IMR-90 (cell line): ENCODE measurements around the gene NPY4R2. TPM values are rescaled to one million over a fixed set of nuclear protein-coding genes. Genes with fewer than 3 reads are reported as not detected.
"Not testable (repeated sequence)": the region's sequence is repeated elsewhere in the genome, so short reads cannot be mapped to it uniquely, and the experiment has no call there.

Experiments
- ATAC-seq: fragments of 200-7000 bp; cut with Tn5 transposase; 2 replicates; pipeline ENCODE4 v1.9.1; 2020; ENCODE audit warnings: low read depth, mild to moderate bottlenecking, moderate library complexity
- BruUV-seq: library from RNA; stranded (reverse); fragments of 400-500 nt; replicated peaks from 2 replicates; lab custom pipeline; 2021; lab: Mats Ljungman, UMichigan
- CTCF ChIA-PET: fragments of 300-600 bp; formaldehyde crosslinking; extraction: SDS; loops from one replicate; lab custom pipeline; 2021; ENCODE audit warnings: antibody characterized with exemption; lab: Yijun Ruan, JAX
- POLR2A ChIA-PET: fragments of 300-600 bp; sonication (Branson Sonifier 250); formaldehyde crosslinking; loops from one replicate; lab custom pipeline; 2022; ENCODE audit warnings: antibody characterized with exemption; ENCODE audit not compliant: unreplicated experiment; lab: Charles Lee
- DNase-seq: peaks from one replicate; pipeline ENCODE4 v3.0.0; 2013
- H2AFZ ChIP-seq: replicated peaks from 2 replicates; pipeline ENCODE3; 2013; ENCODE audit warnings: low read length, mild to moderate bottlenecking; ENCODE audit not compliant: poor library complexity
- H2AK5ac ChIP-seq: 2 replicates; pipeline ENCODE4 v1.6.1; 2013; ENCODE audit warnings: low read depth, low read length, inconsistent platforms
- H2AK9ac ChIP-seq: replicated peaks from 2 replicates; pipeline ENCODE3; 2013; ENCODE audit warnings: mild to moderate bottlenecking, low read depth, low read length, moderate library complexity; ENCODE audit not compliant: poor library complexity
- H2BK120ac ChIP-seq: 2 replicates; pipeline ENCODE4 v1.6.1; 2013; ENCODE audit warnings: low read depth, low read length, inconsistent platforms
- H2BK15ac ChIP-seq: 3 replicates; pipeline ENCODE4 v1.6.1; 2013; ENCODE audit warnings: low read depth, low read length, inconsistent platforms
- H2BK20ac ChIP-seq: 2 replicates; pipeline ENCODE4 v1.6.1; 2013; ENCODE audit warnings: low read depth, mild to moderate bottlenecking, inconsistent platforms, low read length, moderate library complexity
- H2BK5ac ChIP-seq: 2 replicates; pipeline ENCODE4 v1.6.1; 2013; ENCODE audit warnings: mild to moderate bottlenecking, low read depth, low read length, inconsistent platforms; ENCODE audit not compliant: poor library complexity, severe bottlenecking
- H3K14ac ChIP-seq: replicated peaks from 2 replicates; pipeline ENCODE4 v1.6.1; 2013; ENCODE audit warnings: low read depth, low read length, inconsistent platforms
- H3K18ac ChIP-seq: 2 replicates; pipeline ENCODE4 v1.6.1; 2013; ENCODE audit warnings: low read depth, low read length, control low read depth
- H3K23ac ChIP-seq: 2 replicates; pipeline ENCODE4 v1.6.1; 2013; ENCODE audit warnings: low read depth, low read length, inconsistent platforms
- H3K27ac ChIP-seq: 2 replicates; pipeline ENCODE4 v1.5.1; 2013; ENCODE audit warnings: mild to moderate bottlenecking, control low read depth, low read length; ENCODE audit not compliant: insufficient read depth
- H3K27me3 ChIP-seq: 2 replicates; pipeline ENCODE4 v1.6.1; 2013; ENCODE audit warnings: low read length; ENCODE audit not compliant: control insufficient read depth, insufficient read depth
- H3K36me3 ChIP-seq: 2 replicates; pipeline ENCODE4 v1.6.1; 2013; ENCODE audit warnings: low read length, mixed read lengths; ENCODE audit not compliant: control insufficient read depth, insufficient read depth
- H3K4ac ChIP-seq: 2 replicates; pipeline ENCODE4 v1.6.1; 2013; ENCODE audit warnings: low read depth, low read length, inconsistent platforms
- H3K4me1 ChIP-seq: 2 replicates; pipeline ENCODE4 v1.6.1; 2013; ENCODE audit warnings: low read length, mixed read lengths; ENCODE audit not compliant: control insufficient read depth, insufficient read depth
- H3K4me2 ChIP-seq: 2 replicates; pipeline ENCODE4 v1.6.1; 2013; ENCODE audit warnings: low read depth, mild to moderate bottlenecking, control low read depth, low read length, moderate library complexity
- H3K4me3 ChIP-seq: 2 replicates; pipeline ENCODE4 v1.5.1; 2013; ENCODE audit warnings: low read depth, mild to moderate bottlenecking, control low read depth, low read length, moderate library complexity; ENCODE audit not compliant: insufficient read depth
- H3K56ac ChIP-seq: 2 replicates; pipeline ENCODE4 v1.6.1; 2013; ENCODE audit warnings: low read length, inconsistent platforms; ENCODE audit not compliant: insufficient read depth; ENCODE audit errors: extremely low read depth
- H3K79me1 ChIP-seq, 2 experiments: 2 replicates each; pipeline ENCODE4 v1.6.1; 2013; ENCODE audit warnings: low read length in 2 of 2, inconsistent platforms in 1 of 2, low read depth in 1 of 2
- H3K9ac ChIP-seq: 2 replicates; pipeline ENCODE4 v1.6.1; 2013; ENCODE audit warnings: low read depth, low read length, control low read depth
- H3K9me1 ChIP-seq: 2 replicates; pipeline ENCODE4 v1.6.1; 2013; ENCODE audit warnings: low read length, inconsistent platforms; ENCODE audit not compliant: insufficient read depth
- H3K9me3 ChIP-seq: 2 replicates; pipeline ENCODE4 v1.6.1; 2013; ENCODE audit warnings: low read length; ENCODE audit not compliant: control insufficient read depth, insufficient read depth
- H4K20me1 ChIP-seq: 2 replicates; pipeline ENCODE4 v1.6.1; 2013; ENCODE audit warnings: low read length, inconsistent platforms; ENCODE audit not compliant: insufficient read depth
- H4K5ac ChIP-seq: 2 replicates; pipeline ENCODE4 v1.6.1; 2013; ENCODE audit warnings: mild to moderate bottlenecking, low read depth, low read length, control low read depth
- H4K8ac ChIP-seq, 2 experiments: 2 replicates each; pipeline ENCODE4 v1.6.1; 2013; ENCODE audit warnings: low read depth in 2 of 2, low read length in 2 of 2, control low read depth in 1 of 2, inconsistent platforms in 1 of 2
- H4K91ac ChIP-seq: 2 replicates; pipeline ENCODE4 v1.6.1; 2013; ENCODE audit warnings: low read depth, low read length, inconsistent platforms; ENCODE audit not compliant: insufficient read depth
- WGBS, 2 experiments: methylation state at CpG; one replicate each; pipeline versions ENCODE4 v1.1.5 to v1.1.7; 2013; ENCODE audit warnings: missing lambda C conversion rate in 2 of 2; ENCODE audit not compliant: insufficient read length in 1 of 2; ENCODE audit errors: extremely low coverage in 2 of 2; 5-methylcytosine and 5-hydroxymethylcytosine counted together
- dilution Hi-C: fragments of 300-500 bp; cut with HindIII; formaldehyde crosslinking; loops from one replicate; pipeline ENCODE4 v1.14.3; 2018; ENCODE audit warnings: low sequenced_read_pairs; ENCODE audit not compliant: unreplicated experiment
- in situ Hi-C: fragments of 300-500 bp; cut with MboI; formaldehyde crosslinking; loops from 3 replicates; pipeline ENCODE4 v1.14.3; 2019; ENCODE audit warnings: low sequenced_read_pairs, inconsistent platforms, mixed read lengths
- intact Hi-C: fragments of 100-400 bp; cut with micrococcal nuclease; formaldehyde crosslinking; loops from 2 replicates; pipeline ENCODE4 v1.10.0; 2022
- polyA plus RNA-seq, 3 experiments: library from polyadenylated mRNA; depleted of rRNA; stranded (reverse); fragments of >200 nt; gene quantifications; 2 replicates each; pipeline ENCODE4 v1.2.3, GENCODE V29; 2012; ENCODE audit warnings: low replicate concordance in 1 of 3
- total RNA-seq: library from RNA; depleted of rRNA; stranded (reverse); fragments of >200 nt; gene quantifications from 2 replicates; pipeline ENCODE4 v1.2.3, GENCODE V29; 2012

Gene NPY4R2
- total and polyA plus RNA-seq, 2 of the 4 experiments (the other 2 are of a cell fraction), result 0.36 to 0.38 TPM

DNA sequence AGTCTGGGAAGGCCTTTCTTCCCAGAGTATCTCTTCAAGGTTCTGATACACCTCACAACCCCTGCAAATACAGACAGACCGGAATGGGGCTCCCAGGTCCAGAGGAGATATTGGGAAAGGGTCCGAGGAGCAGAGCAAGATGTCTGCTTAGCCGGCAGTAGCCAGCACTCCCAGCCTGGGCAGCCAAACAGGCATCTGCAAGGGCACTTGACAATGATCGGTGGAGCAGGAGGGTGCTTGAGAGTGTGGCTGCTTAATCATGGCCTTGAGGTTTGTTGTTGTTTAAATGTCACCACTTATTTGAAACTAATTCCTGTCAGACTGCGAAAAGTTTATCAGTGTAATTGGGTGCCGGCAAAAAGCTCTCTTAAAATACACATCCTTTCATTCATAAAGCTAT, 15.0 kb downstream of the NPY4R2 start:
- in situ Hi-C loops, H4K8ac ChIP-seq, CTCF ChIA-PET: not testable (repeated sequence)

DNA sequence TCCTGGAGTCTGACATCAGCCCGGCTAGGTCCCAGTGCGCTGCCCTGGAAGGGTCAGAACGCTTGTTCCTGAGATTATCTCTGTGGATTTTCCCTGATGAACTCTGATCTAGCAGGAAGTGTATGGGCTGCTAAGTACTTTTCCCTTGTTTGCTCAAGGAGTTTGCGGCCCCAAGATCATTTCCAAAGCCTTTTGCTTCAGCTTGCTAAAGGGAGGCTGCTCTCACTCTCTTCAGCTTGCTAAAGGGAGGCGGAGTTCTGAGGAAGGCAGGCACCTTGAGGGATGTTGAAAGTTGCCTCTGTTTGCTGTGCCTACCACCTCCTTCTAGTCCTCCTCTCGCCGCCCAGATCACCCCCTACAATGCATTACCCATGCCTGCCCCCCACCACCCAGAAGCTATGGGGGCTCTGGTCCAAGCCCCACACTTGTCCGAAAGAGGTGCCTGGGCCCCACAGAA, 18.3 kb downstream of the NPY4R2 start:
- H3K79me1 ChIP-seq, H3K4ac ChIP-seq, CTCF ChIA-PET, H2AFZ ChIP-seq, ATAC-seq, dilution Hi-C loops, DNase-seq, H3K14ac ChIP-seq, H3K4me2 ChIP-seq, H2BK20ac ChIP-seq, H3K56ac ChIP-seq, in situ Hi-C loops, H2BK15ac ChIP-seq, H3K4me1 ChIP-seq, H2BK120ac ChIP-seq, H3K9me3 ChIP-seq, H2BK5ac ChIP-seq, intact Hi-C loops, H3K9ac ChIP-seq, H3K4me3 ChIP-seq, H3K36me3 ChIP-seq, POLR2A ChIA-PET, H3K9me1 ChIP-seq, H4K91ac ChIP-seq, H4K20me1 ChIP-seq, H3K23ac ChIP-seq, H3K27me3 ChIP-seq, H3K18ac ChIP-seq, BruUV-seq, H2AK5ac ChIP-seq, H4K8ac ChIP-seq, H3K27ac ChIP-seq, H4K5ac ChIP-seq, H2AK9ac ChIP-seq: not testable (repeated sequence)
- no CpG with 5 or more reads among the region's 8 CpGs for WGBS, 2 experiments

More for the DNA sequence above, 15.0 kb downstream of the NPY4R2 start:
- H3K56ac ChIP-seq, H3K18ac ChIP-seq, H3K27ac ChIP-seq, DNase-seq, H3K14ac ChIP-seq, H3K4ac ChIP-seq, H3K4me2 ChIP-seq, H4K20me1 ChIP-seq, H4K91ac ChIP-seq, intact Hi-C loops, H3K79me1 ChIP-seq, H3K9me1 ChIP-seq, H3K9ac ChIP-seq, H4K5ac ChIP-seq, H2AK9ac ChIP-seq, H2AK5ac ChIP-seq, H3K27me3 ChIP-seq, H3K23ac ChIP-seq, H2BK20ac ChIP-seq, H2BK120ac ChIP-seq, H2AFZ ChIP-seq, BruUV-seq, POLR2A ChIA-PET, dilution Hi-C loops, H2BK5ac ChIP-seq, H2BK15ac ChIP-seq, H3K9me3 ChIP-seq, ATAC-seq, H3K4me3 ChIP-seq, H3K36me3 ChIP-seq, H3K4me1 ChIP-seq: not testable (repeated sequence)
- no CpG with 5 or more reads among the region's 6 CpGs for WGBS, 2 experiments
